Measurements from ENCODE around the gene HEXIM1.

DNA sequence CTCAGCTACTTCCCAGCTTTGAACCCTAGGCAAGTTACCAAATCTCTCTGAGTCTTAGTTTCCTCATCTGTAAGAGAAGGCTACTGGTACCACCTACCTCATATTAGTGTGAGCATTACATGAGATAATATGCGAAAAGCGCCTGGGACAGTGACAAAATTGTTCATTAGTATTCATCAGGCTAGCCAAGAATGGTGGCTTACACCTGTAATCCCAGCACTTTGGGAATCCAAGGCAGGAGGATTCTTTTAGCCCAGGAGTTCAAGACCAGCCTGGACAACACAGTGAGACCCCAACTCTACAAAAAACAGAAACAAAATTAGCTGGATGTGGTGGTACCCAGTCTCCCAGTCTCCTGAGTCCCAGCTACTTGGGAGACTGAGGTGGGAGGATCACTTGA is 19.3 kb upstream of the HEXIM1 start:
- no peak for TF ChIP-seq POLR2A (IDR thresholded peaks at IDR 0.05)
- TF ChIP-seq, protein P1, sequence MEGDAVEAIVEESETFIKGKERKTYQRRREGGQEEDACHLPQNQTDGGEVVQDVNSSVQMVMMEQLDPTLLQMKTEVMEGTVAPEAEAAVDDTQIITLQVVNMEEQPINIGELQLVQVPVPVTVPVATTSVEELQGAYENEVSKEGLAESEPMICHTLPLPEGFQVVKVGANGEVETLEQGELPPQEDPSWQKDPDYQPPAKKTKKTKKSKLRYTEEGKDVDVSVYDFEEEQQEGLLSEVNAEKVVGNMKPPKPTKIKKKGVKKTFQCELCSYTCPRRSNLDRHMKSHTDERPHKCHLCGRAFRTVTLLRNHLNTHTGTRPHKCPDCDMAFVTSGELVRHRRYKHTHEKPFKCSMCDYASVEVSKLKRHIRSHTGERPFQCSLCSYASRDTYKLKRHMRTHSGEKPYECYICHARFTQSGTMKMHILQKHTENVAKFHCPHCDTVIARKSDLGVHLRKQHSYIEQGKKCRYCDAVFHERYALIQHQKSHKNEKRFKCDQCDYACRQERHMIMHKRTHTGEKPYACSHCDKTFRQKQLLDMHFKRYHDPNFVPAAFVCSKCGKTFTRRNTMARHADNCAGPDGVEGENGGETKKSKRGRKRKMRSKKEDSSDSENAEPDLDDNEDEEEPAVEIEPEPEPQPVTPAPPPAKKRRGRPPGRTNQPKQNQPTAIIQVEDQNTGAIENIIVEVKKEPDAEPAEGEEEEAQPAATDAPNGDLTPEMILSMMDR (IDR thresholded peaks at IDR 0.05 in 8 of 11, conservative IDR thresholded peaks at IDR 0.05 in 3 of 11) = no peak
- no peak for TF ChIP-seq POLR2AphosphoS5 (IDR thresholded peaks at IDR 0.05)
